Measurements from ENCODE around the gene AGPS.

The AGPS gene

GRCh38 chr2:177528351-177528933, 135.9 kb downstream of the AGPS start:
- DNase-seq (ENCODE audit: low read depth in 2 of 2), result no peak

GRCh38 chr2:177529166-177529565, 136.6 kb downstream of the AGPS start:
- no peak for DNase-seq (ENCODE audit: low read depth in 2 of 2)

DNA sequence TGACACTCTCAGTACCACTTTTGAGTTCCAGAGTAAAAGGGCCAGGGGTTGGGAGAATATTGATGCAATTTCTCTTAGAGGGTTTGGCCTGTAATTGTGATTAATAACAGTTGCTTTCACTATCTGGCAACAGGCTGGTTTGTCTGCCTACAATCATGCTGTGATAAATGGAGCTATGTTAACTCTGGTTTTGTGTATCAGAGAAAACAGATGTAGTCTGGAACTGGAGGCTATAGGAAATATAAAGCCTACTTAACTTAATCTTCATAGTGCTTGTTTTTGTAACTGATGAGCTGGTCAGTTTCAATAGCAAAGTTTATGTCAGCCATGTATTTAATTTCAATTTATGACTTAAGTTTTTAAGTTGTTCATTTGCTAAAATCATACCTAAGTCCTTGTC, 138.0 kb downstream of the AGPS start:
- DNase-seq (ENCODE audit: low read depth in 2 of 2), result no peak

- no peak for DNase-seq (ENCODE audit: low read depth in 2 of 2)
Measured at GRCh38 chr2:177531706-177532105, 139.1 kb downstream of the AGPS start.

DNA sequence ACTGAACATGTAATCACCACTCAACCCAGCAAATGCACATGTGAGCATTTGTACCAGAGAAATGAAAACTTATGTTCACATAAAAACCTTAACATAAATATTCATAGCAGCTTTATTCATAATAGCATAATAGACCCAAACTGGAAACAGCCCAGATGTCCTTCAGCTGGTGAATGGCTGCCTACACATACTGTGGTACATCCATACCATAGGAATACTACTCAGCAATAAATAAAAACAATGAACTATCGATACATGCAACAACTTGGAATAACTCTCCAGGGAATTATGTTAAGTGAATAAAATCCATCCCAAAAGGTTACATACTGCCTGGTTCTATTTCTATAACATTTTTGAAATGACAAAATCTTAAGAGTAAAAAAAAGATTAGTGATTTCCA, 140.0 kb downstream of the AGPS start:
- DNase-seq (ENCODE audit: low read depth in 2 of 2), result no peak

DNA sequence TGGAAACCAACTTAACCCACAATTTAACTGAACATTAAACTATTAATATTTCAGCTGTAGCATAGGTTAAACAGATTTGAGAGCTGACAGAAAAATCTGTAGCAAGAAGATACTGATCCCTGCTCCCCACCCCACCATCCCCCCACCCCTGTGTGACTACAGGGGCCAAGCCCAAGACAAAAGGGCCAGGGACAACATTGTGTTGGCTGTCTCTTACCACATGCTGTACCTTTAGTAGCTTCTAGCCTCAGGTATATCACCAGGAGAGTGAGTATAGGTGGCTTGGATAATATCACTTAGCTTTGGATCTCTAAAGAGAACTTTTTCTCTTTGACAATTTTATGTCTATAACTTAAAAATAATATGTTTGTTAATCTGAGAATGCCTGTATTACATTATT, 140.7 kb downstream of the AGPS start:
- DNase-seq (ENCODE audit: low read depth in 2 of 2), result no peak

DNA sequence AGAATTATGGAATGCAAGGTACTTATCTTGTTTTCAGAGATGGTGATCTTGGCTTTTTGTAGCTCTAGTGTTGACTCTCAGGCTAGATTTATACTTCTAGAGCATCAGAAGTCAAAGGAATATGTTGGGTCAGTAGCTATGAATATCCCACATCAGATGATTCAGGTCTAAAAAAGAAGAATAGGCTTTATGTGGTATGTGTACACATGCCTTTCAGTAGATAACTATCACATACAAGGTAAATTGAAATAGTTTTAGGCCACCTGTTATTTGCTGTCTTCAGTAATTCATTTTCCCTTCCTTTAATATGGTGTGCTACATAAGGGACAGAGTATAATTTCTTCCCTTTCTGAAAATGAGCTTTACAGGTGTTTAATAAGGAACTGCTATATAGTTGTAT, 142.4 kb downstream of the AGPS start:
- no peak for DNase-seq (ENCODE audit: low read depth in 2 of 2)

- no peak for DNase-seq (ENCODE audit: low read depth in 2 of 2)
Measured at GRCh38 chr2:177535958-177536504, 143.5 kb downstream of the AGPS start.

GRCh38 chr2:177537213-177537612, 144.6 kb downstream of the AGPS start:
- no peak for DNase-seq (ENCODE audit: low read depth in 2 of 2)

- no peak for DNase-seq (ENCODE audit: low read depth in 2 of 2)
Measured at GRCh38 chr2:177537636-177538035, 145.1 kb downstream of the AGPS start.

DNA sequence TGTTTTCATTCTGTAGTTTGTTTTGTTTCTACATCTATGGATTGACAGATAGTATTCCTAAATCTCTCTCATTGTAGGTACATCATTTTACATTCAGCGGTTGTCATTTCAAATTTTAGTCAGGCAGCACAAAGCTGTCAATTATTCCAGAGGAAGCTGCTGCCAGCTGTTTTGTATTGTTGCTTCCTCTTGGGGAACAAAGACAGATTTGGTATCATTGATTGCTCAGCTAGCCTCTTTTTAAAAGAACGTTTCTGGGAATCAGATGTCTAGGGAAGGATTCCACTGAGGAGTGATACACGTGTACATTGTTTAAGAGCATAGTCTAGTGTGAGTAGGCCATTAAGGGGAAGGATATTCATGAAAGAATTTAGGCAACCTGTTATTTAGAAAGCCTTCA, 145.8 kb downstream of the AGPS start:
- no peak for DNase-seq (ENCODE audit: low read depth in 2 of 2)

DNA sequence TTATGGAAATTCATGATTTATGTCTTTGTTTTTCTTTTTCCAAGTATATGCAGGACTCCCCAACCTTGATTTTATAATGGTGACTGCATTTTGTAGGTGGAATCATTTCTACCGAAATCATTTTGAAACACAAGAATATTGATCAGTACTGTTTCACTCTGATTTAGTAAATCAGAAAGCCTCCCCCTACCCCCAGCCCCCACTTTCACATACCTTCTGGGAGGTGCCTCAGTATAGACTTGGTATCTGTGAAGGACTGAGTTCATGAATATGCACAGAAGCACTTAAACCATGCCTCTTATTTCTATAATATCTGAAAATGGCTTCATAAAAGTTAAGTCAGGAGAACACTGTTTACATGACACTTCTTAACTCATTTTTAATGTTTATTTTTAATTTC, 147.7 kb downstream of the AGPS start:
- DNase-seq (ENCODE audit: low read depth in 2 of 2), result no peak

GRCh38 chr2:177541258-177541991, 148.9 kb downstream of the AGPS start:
- DNase-seq (ENCODE audit: low read depth in 2 of 2), result no peak

DNA sequence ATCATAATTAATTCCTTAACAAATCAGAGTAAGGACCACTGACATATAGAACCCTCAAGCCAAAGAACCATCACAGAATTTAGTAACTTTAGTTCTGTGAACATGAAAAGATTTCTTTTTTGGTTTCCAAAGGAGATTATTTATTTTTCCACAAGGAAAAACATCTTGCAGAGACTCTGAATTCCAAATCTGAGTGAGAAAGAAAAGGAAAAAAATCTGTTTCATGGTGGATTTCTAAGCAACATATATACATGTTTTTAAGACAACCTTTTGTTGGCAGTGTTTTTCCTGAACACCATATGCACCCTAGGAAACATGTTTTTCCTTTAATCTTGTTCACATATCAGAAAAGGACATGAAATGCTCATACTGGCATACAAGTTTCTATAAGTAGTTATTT, 149.8 kb downstream of the AGPS start:
- DNase-seq (ENCODE audit: low read depth in 2 of 2), result no peak

- DNase-seq (ENCODE audit: low read depth in 2 of 2), result peak; percentile 86
Measured at GRCh38 chr2:177543007-177543760, 150.6 kb downstream of the AGPS start.

DNA sequence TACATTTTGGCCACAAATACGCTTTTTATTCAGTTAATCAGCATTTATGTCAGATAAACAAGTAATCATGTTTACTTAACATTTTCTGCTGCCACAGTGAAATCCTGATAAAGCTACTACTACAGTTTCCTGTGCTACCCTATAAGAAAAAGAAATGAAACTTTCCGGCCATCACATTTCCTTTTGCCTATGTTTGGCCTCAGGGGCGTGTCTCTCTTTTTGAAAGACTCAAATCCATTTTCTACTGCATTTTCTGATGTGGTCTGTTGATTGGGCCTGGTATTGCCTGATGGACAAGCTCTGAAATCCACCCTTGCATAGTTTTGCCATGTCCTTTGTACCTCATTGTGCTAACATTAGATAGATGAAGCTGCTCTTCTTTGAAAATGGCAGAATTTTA, 152.6 kb downstream of the AGPS start:
- no peak for DNase-seq (ENCODE audit: low read depth in 2 of 2)

DNA sequence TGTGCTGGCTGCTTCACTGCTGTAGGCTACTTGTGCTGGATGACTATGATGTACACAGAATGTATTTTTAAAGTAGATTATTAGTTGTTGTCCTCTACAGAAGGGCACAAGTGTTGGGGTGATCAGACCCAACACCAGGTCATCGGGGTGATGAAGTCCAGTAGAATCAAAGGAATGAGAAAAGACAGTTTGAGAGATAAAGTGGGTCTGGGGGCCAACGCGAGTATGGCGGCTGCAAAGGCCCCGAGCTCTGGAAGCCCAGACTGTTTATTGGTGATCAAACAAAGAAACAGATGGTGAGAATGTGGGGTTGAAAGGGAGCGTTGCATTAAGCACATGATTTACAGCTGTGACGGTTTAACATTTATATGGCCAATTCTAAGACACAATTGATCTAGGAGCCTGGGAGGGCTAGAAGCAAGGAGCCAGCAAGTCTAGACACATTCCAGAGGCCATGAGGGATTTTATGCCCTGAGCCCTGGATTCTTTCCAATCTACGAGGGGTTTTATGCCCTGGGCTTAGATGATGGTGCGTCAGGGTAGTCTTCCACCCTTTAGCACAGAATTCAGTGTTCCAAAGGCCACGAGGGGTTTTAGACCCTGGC, 153.5 kb downstream of the AGPS start:
- no peak for DNase-seq (ENCODE audit: low read depth in 2 of 2)

GRCh38 chr2:177547122-177547521, 154.5 kb downstream of the AGPS start:
- no peak for DNase-seq (ENCODE audit: low read depth in 2 of 2)

GRCh38 chr2:177547772-177548171, 155.2 kb downstream of the AGPS start:
- no peak for DNase-seq (ENCODE audit: low read depth in 2 of 2)

GRCh38 chr2:177548636-177549035, 156.1 kb downstream of the AGPS start:
- DNase-seq (ENCODE audit: low read depth in 2 of 2), result no peak

DNA sequence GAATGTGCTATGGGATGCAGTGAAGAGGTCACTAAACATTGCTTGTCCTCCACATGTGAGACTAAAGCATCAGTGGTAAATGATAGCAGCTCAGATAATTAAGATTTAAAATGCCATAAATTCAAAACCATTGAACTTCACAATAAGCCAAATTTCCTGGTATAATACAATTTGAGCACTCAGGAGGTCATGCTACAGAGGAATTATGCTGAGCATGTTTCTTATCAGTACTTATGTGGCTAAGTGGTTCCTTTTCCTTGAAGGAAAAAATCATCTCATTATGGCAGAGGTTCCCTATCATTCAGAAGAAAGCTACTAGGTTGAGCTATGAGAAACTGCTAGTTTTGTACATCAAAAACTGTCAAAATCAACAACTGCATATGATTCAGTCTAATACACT, 156.6 kb downstream of the AGPS start:
- DNase-seq (ENCODE audit: low read depth in 2 of 2), result no peak
